Memory B cell (primary cell): ENCODE measurements around the gene HLA-DRA.
A peak's percentile ranks its signal among the peaks of the same experiment; 100 is the strongest.
"Not testable (repeated sequence)": the region's sequence is repeated elsewhere in the genome, so short reads cannot be mapped to it uniquely, and the experiment has no call there.

Experiments used
- ATAC-seq: fragments of 150-1000 bp; cut with Tn5 transposase; 2 replicates; pipeline ENCODE4 v1.10.0; 2021; ENCODE audit warnings: low read depth, mild to moderate bottlenecking, moderate library complexity
- DNase-seq, 2 donors: peaks; one replicate each; pipeline ENCODE4 v3.0.0; 2022; ENCODE audit warnings: low spot score in 2 of 2
- H3K27ac Mint-ChIP-seq: one replicate; pipeline ENCODE4 v1.8.0; 2022; ENCODE audit warnings: mild to moderate bottlenecking, moderate library complexity, mixed read lengths
- H3K27me3 Mint-ChIP-seq: one replicate; pipeline ENCODE4 v1.8.0; 2022; ENCODE audit warnings: mixed read lengths
- H3K36me3 Mint-ChIP-seq: one replicate; pipeline ENCODE4 v1.8.0; 2022; ENCODE audit warnings: mild to moderate bottlenecking, mixed read lengths
- H3K4me1 Mint-ChIP-seq: one replicate; pipeline ENCODE4 v1.8.0; 2022; ENCODE audit warnings: mixed read lengths
- H3K4me3 Mint-ChIP-seq: one replicate; pipeline ENCODE4 v1.8.0; 2022; ENCODE audit warnings: mild to moderate bottlenecking, moderate library complexity, mixed read lengths
- H3K9me3 Mint-ChIP-seq: one replicate; pipeline ENCODE4 v1.8.0; 2022; ENCODE audit warnings: mixed read lengths

Gene HLA-DRA

DNA sequence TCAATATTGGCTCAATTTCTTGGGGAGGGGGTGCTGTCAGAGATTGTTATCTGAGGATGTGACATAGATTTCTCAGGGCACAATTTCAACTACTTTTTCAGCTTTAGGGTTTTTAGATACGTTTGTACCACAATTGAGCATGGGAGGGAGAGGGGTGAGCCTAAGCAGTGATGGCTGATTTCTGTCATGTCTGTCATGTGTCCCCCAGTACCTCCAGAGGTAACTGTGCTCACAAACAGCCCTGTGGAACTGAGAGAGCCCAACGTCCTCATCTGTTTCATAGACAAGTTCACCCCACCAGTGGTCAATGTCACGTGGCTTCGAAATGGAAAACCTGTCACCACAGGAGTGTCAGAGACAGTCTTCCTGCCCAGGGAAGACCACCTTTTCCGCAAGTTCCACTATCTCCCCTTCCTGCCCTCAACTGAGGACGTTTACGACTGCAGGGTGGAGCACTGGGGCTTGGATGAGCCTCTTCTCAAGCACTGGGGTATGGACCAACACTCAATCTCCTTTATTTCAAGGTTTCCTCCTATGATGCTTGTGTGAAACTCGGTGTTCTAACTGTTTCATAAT, 3.4 kb downstream of the HLA-DRA start:
- Mint-ChIP-seq H3K4me1 (peaks cover 49% of the 10 kb centered on the region), H3K27me3 (no peaks in the 10 kb centered on the region), H3K9me3 (peaks cover 6% of the 10 kb centered on the region), H3K4me3 (peak overlapping the region; percentile 93), H3K36me3 (peaks cover 58% of the 10 kb centered on the region), H3K27ac (peak overlapping the region; percentile 100)
- ATAC-seq = no peak
- peak in 1 of 2 donors; percentile 14 for DNase-seq

DNA sequence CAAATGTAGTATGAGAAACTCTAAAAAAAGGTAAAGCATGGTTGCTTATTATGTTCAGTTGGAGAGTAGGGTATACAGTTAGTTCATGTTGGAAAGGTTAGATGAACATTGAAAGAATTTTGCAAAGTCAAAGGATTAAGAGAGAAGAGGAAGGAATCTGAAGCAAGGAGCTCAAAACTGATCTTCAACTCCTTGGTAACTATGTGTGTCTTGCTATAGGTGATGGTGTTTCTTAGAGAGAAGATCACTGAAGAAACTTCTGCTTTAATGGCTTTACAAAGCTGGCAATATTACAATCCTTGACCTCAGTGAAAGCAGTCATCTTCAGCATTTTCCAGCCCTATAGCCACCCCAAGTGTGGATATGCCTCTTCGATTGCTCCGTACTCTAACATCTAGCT, 4.7 kb downstream of the HLA-DRA start:
- Mint-ChIP-seq H3K9me3 (peaks cover 3% of the 10 kb centered on the region), H3K36me3 (peaks cover 53% of the 10 kb centered on the region), H3K27ac (peak overlapping the region; percentile 100), H3K27me3 (no peaks in the 10 kb centered on the region), H3K4me3 (peak overlapping the region; percentile 93), H3K4me1 (peaks cover 41% of the 10 kb centered on the region)
- ATAC-seq = no peak
- no peak for DNase-seq

DNA sequence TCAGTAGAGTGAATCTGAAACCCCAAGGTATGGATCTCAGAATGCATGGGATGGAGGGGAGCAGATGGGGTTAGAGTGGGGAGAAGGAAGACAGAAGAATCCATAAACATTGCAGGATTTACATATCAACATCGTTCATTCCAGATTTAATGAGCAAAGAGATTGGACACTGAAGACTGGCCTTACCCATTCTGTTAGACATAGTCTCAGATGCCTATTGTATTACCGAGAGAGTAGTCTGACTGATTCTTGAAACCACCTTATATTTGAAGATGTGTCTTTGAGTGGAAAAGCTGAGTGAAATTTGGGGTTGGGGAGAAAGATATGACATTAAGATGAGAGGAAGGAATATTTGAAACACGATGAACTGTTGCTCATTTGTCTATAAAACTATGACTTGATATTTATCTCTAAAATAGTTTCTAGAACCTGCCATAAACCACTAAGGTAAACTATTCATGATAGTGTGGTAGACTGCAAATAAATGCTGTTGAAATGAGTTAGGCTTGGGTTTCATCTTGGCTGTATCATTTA, 5.7 kb downstream of the HLA-DRA start:
- peaks cover 47% of the 10 kb centered on the region for H3K36me3 Mint-ChIP-seq
- peaks cover 3% of the 10 kb centered on the region for H3K9me3 Mint-ChIP-seq
- no peaks in the 10 kb centered on the region for H3K27me3 Mint-ChIP-seq
- no peak for DNase-seq
- ATAC-seq = peak; percentile 1
- H3K27ac Mint-ChIP-seq = peak overlapping the region; percentile 100
- peaks cover 44% of the 10 kb centered on the region for H3K4me1 Mint-ChIP-seq
- H3K4me3 Mint-ChIP-seq = peak overlapping the region; percentile 11

DNA sequence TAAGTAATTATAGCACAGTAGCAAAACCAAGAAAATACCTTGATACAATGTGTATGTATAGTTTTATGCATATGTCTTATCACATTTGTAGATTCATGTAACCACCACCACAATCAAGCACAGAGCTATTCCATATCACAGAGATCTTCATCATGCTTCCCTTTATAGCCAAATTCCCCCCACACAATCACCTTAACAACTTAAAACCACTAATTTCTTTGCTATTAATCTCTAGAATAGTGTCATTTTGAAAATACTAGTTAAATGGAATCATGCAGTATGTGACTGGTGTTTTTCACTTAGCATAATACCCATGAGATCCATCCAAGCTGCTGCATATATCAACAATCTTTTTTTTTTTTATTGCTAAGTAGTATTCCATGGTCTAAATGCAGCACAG, 8.2 kb downstream of the HLA-DRA start:
- no peak overlapping the region for H3K27ac Mint-ChIP-seq
- no peaks in the 10 kb centered on the region for H3K27me3 Mint-ChIP-seq
- no peak overlapping the region for H3K4me3 Mint-ChIP-seq
- H3K4me1 Mint-ChIP-seq = peaks cover 33% of the 10 kb centered on the region
- no peak for DNase-seq
- peaks cover 11% of the 10 kb centered on the region for H3K9me3 Mint-ChIP-seq
- ATAC-seq = no peak
- peaks cover 35% of the 10 kb centered on the region for H3K36me3 Mint-ChIP-seq

DNA sequence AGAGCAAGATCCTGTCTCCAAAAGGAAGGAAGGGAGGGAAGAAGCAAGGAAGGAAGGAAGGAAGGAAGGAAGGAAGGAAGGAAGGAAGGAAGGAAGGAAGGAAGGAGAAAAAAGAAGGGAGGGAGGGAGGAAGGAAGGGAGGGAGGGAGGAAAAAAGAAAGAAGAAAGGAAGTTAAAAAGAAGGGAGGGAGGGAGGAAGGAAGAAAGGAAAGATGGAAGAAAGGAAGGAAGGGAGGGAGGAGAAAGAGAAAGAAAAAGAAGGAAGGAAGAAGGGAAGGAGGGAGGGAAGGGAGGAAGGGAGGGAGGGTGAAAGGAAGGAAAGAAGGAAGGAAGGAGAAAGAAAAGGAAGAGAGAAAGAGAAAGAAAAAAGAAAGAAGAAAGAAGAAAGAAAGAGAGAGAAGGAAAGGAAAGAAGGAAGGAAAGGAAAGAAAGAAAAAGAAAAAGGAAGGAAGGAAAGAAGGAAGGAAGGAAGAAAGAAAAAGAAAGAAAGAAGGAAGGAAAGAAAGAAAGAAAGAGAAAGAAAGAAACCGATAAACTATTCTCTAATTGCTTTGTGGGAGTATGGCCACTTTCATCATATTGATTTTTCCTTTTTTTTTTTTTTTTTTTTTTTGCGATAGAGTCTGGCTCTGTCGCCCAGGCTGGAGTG, 9.5 kb downstream of the HLA-DRA start:
- no peak for DNase-seq
- Mint-ChIP-seq H3K27me3 (no peaks in the 10 kb centered on the region), H3K4me1 (peaks cover 24% of the 10 kb centered on the region), H3K9me3 (peaks cover 11% of the 10 kb centered on the region), H3K36me3 (peaks cover 22% of the 10 kb centered on the region), H3K27ac (peak overlapping the region; percentile 77), H3K4me3 (no peak overlapping the region)
- ATAC-seq = no peak

DNA sequence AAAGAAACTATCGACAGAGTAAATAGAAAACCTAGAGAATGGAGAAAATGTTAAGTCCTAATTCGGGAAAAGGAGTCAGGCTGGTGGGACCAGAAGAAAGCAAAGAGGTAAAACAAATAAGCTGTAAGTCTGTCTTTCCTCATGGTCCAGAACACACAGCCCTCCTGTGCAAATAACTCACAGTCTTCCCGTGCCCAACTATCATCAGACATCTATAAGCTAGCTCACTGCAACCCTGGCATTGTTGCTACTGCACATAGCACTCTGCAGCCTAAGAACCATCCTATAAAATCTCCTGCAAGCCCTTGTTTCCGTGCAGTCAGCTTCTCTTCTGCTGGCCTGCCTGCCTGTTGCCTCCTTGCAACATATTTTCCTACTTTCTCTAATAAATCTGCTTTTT, 17.4 kb downstream of the HLA-DRA start:
- Mint-ChIP-seq H3K4me1 (peaks cover 16% of the 10 kb centered on the region), H3K36me3 (peaks cover 7% of the 10 kb centered on the region), H3K9me3 (peaks cover 6% of the 10 kb centered on the region), H3K27me3 (peaks cover 1% of the 10 kb centered on the region), H3K27ac (no peak overlapping the region), H3K4me3 (no peak overlapping the region)
- DNase-seq (no peak), ATAC-seq (no peak)

DNA sequence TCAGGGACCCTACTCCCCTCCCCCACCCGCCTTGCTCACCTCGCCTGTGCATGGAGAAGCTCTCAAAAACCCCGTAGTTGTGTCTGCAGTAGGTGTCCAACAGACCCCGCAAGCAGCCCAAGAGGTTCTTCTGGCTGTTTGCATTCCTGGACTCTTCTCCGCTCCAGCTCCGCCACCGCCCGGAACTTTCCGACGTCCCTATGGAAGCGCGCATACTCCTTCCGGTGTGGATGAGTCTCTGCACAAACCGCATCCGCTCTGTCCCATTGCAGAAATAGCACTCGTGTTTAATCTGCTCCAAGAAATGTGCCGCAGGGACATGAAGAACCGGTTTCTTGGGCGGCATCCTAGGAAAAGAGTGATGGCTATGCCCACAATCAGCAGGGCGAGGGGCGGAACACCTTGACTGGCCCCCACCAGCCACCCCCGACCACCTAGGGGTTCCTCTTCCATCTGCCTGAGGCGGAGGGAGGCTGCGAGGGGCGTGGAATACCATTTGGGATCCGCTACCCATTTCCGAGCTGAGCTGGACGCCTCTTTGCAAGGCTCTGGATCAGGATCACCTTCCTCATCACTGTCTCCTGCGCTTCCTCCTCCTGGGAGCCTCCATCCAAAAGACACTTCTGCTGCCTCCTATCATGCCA, 20.2 kb downstream of the HLA-DRA start:
- H3K27ac Mint-ChIP-seq = no peak overlapping the region
- H3K4me1 Mint-ChIP-seq = peaks cover 20% of the 10 kb centered on the region
- DNase-seq (no peak), ATAC-seq (no peak)
- H3K27me3 Mint-ChIP-seq = peaks cover 1% of the 10 kb centered on the region
- peak overlapping the region; percentile 74 for H3K4me3 Mint-ChIP-seq
- no peaks in the 10 kb centered on the region for H3K36me3 Mint-ChIP-seq
- peaks cover 2% of the 10 kb centered on the region for H3K9me3 Mint-ChIP-seq

DNA sequence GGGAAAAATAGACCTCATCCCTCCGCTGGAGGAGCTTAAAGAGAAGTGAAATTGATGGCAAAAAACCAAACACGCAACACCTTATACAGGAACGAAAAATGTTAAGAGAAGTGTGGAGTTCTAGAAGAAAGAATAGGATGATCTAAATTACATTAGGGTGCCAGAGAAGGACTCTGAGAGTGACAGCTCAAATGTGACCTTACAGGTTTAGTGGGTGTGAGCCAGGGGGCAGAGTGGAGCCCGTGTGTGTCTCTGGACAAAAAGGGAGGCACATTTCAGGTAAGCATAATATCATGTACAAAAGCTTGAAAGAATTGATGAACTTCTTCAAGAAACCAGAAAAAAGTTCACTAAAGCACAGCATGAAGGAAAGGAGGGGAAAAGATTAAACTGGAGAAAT, 20.8 kb downstream of the HLA-DRA start:
- Mint-ChIP-seq H3K27me3 (peaks cover 1% of the 10 kb centered on the region), H3K27ac (no peak overlapping the region), H3K4me1 (peaks cover 20% of the 10 kb centered on the region), H3K4me3 (peak overlapping the region; percentile 74), H3K9me3 (peaks cover 5% of the 10 kb centered on the region), H3K36me3 (no peaks in the 10 kb centered on the region)
- DNase-seq (no peak), ATAC-seq (peak; percentile 63)

DNA sequence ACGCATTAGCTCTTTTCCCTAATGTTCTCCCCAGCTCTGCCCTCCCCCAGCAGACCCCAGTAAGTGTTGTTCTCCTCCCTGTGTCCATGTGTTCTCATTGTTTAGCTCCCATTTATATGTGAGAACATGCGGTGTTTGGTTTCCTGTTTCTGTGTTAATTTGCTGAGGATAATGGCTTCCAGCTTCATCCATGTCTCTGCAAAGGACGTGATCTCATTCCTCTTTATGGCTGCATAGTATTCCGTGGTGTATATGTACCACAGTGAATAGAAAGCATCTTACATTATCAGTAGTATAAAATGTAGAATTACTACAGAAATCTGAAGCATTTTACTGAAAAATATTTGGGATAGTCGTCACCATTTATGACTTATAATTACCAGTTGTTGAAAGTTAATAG, 21.8 kb downstream of the HLA-DRA start:
- Mint-ChIP-seq H3K9me3 (peaks cover 8% of the 10 kb centered on the region), H3K36me3 (peaks cover under 1% of the 10 kb centered on the region), H3K27ac (no peak overlapping the region), H3K27me3 (peaks cover 1% of the 10 kb centered on the region), H3K4me3 (no peak overlapping the region), H3K4me1 (peaks cover 20% of the 10 kb centered on the region)
- DNase-seq (no peak), ATAC-seq (no peak)

DNA sequence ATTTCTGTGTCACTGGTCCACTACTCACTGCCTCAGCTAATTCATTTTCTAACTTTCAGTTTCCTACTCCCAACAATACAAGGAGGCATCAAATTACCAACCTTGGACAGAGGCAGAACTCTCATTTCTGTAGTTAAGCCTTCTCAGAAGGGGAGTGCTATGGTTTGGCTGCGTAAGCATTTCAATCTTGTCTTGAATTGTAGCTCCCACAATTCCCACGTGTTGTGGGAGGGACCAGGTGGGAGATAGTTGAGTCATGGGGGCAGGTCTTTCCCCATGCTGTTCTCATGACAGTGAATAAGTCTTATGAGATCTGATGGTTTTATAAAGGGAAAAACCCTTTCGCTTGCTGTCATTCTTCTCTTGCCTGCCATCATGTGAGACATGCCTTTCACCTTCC, 22.9 kb downstream of the HLA-DRA start:
- Mint-ChIP-seq H3K9me3 (peaks cover 10% of the 10 kb centered on the region), H3K4me1 (peaks cover 20% of the 10 kb centered on the region), H3K4me3 (peak overlapping the region; percentile 25), H3K27me3 (peaks cover 1% of the 10 kb centered on the region), H3K36me3 (peaks cover 2% of the 10 kb centered on the region), H3K27ac (peak overlapping the region; percentile 25)
- peak; percentile 73 for ATAC-seq
- DNase-seq = peak in 1 of 2 donors; percentile 20

DNA sequence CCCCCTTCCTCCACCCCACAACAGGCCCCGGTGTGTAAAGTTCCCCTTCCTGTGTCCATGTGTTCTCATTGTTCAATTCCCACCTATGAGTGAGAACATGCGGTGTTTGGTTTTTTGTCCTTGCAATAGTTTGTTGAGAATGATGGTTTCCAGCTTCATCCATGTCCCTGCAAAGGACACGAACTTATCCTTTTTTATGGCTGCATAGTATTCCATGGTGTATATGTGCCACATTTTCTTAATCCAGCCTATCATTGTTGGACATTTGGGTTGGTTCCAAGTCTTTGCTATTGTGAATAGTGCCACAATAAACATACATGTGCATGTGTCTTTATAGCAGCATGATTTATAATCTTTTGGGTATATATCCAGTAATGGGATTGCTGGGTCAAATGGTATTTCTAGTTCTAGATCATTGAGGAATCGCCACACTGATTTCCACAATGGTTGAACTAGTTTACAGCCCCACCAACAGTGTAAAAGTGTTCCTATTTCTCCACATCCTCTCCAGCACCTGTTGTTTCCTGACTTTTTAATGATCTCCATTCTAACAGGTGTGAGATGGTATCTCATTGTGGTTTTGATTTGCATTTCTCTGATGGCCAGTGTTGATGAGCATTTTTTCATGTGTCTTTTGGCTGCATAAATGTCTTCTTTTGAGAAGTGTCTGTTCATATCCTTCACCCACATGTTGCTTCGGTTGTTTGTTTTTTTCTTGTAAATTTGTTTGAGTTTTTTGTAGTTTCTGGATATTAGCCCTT, 28.2 kb downstream of the HLA-DRA start:
- not testable (repeated sequence) for H3K27me3 Mint-ChIP-seq, H3K4me1 Mint-ChIP-seq, H3K4me3 Mint-ChIP-seq, ATAC-seq, H3K27ac Mint-ChIP-seq, DNase-seq, H3K36me3 Mint-ChIP-seq
- H3K9me3 Mint-ChIP-seq = peaks cover 12% of the 10 kb centered on the region

DNA sequence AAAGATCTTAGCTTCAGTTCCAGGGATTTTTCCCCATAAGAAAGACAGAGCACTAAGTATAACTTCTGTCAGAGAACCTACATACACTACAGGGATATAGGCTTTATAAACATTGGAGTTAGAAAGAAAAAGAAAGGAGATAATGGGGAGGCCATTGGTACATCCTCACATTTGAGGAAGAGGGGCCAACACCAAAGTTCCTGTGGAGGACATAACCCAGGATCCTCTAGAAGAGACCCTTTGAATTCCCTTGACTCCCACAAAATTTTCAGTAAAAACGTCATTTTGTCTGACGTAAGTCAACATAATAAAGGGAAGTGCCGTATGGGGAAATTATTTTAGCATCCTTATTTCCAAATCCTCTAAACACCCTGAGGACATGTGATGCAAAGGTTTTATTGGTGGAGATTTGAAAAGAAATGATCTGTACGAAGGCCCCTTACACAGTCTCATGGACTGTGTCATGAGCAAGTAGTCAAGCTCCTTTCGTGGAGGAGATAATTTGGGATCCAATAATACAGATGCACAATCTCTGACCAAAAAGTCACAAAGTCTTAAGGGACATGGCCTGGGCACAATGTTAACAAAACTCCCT, 33.2 kb downstream of the HLA-DRA start:
- Mint-ChIP-seq H3K9me3 (peaks cover 2% of the 10 kb centered on the region), H3K27ac (peak overlapping the region; percentile 99), H3K4me3 (peak overlapping the region; percentile 86), H3K36me3 (peaks cover 2% of the 10 kb centered on the region), H3K27me3 (no peaks in the 10 kb centered on the region), H3K4me1 (peaks cover 12% of the 10 kb centered on the region)
- ATAC-seq (peak; percentile 23), DNase-seq (peak in 1 of 2 donors; percentile 26)

DNA sequence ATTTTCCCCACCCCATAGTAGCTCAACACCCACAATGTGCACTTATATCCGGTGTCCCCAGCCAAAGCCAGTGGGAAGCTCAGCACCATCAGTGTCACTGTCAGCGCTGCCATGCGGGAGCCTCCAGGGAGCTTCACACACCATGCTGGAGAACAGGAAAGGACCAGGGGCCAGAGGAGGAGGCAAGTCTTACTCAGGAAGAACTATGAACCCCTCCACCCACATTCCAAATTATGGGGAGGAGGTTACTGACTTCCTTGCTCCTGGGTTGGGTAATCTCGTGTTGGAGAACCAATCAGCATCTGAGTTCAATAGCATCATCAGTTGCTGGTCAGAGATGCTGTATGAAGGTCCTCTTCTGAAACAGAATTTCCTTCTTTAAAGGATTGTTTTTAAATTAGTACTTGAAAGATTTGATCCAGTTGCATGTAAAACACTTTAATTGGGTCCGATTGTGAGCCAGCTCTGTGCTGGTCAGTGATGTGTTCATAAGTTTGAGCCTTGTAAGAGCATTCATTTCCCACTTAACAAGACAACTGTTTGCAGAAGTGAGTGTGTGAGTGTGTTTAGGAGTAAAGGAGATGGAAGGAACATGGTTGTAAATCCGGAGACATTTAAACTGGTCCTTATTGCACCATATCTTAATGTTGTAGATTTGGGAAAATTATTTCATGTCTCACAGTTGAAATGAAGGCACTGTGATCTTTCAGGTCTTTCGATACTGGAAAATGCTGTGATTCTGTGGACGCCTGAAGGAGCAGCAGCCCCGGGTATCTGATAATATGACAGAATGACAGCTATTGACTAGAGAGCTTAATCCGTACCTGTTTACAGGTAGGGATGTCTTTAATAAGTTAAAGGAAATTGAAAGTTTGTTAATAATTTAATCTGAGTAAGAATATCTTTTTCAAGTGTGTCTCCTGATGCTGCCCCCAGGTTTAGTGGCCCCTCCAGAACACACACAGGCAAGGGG, 34.0 kb downstream of the HLA-DRA start:
- peak; percentile 92 for ATAC-seq
- H3K9me3 Mint-ChIP-seq, H3K36me3 Mint-ChIP-seq, H3K27me3 Mint-ChIP-seq: not testable (repeated sequence)
- Mint-ChIP-seq H3K4me3 (peak overlapping the region; percentile 86), H3K4me1 (peaks cover 12% of the 10 kb centered on the region), H3K27ac (peak overlapping the region; percentile 99)
- peak; percentile 45 to 54 for DNase-seq
